IMR-90 (cell line): ENCODE data around the gene SLC4A4. TPM values are rescaled to one million over a fixed set of nuclear protein-coding genes. Genes with fewer than 3 reads are reported as not detected.

Experiments used
- ATAC-seq: fragments of 200-7000 bp; cut with Tn5 transposase; 2 replicates; pipeline ENCODE4 v1.9.1; 2020; ENCODE audit warnings: low read depth, mild to moderate bottlenecking, moderate library complexity
- BruUV-seq: library from RNA; stranded (reverse); fragments of 400-500 nt; replicated peaks from 2 replicates; lab custom pipeline; 2021; lab: Mats Ljungman, UMichigan
- CTCF ChIA-PET: fragments of 300-600 bp; formaldehyde crosslinking; extraction: SDS; loops from one replicate; lab custom pipeline; 2021; ENCODE audit warnings: antibody characterized with exemption; lab: Yijun Ruan, JAX
- POLR2A ChIA-PET: fragments of 300-600 bp; sonication (Branson Sonifier 250); formaldehyde crosslinking; loops from one replicate; lab custom pipeline; 2022; ENCODE audit warnings: antibody characterized with exemption; ENCODE audit not compliant: unreplicated experiment; lab: Charles Lee
- DNase-seq: peaks from one replicate; pipeline ENCODE4 v3.0.0; 2013
- H2AFZ ChIP-seq: replicated peaks from 2 replicates; pipeline ENCODE3; 2013; ENCODE audit warnings: low read length, mild to moderate bottlenecking; ENCODE audit not compliant: poor library complexity
- H2AK5ac ChIP-seq: 2 replicates; pipeline ENCODE4 v1.6.1; 2013; ENCODE audit warnings: low read depth, low read length, inconsistent platforms
- H2AK9ac ChIP-seq: replicated peaks from 2 replicates; pipeline ENCODE3; 2013; ENCODE audit warnings: mild to moderate bottlenecking, low read depth, low read length, moderate library complexity; ENCODE audit not compliant: poor library complexity
- H2BK120ac ChIP-seq: 2 replicates; pipeline ENCODE4 v1.6.1; 2013; ENCODE audit warnings: low read depth, low read length, inconsistent platforms
- H2BK15ac ChIP-seq: 3 replicates; pipeline ENCODE4 v1.6.1; 2013; ENCODE audit warnings: low read depth, low read length, inconsistent platforms
- H2BK20ac ChIP-seq: 2 replicates; pipeline ENCODE4 v1.6.1; 2013; ENCODE audit warnings: low read depth, mild to moderate bottlenecking, inconsistent platforms, low read length, moderate library complexity
- H2BK5ac ChIP-seq: 2 replicates; pipeline ENCODE4 v1.6.1; 2013; ENCODE audit warnings: mild to moderate bottlenecking, low read depth, low read length, inconsistent platforms; ENCODE audit not compliant: poor library complexity, severe bottlenecking
- H3K14ac ChIP-seq: replicated peaks from 2 replicates; pipeline ENCODE4 v1.6.1; 2013; ENCODE audit warnings: low read depth, low read length, inconsistent platforms
- H3K18ac ChIP-seq: 2 replicates; pipeline ENCODE4 v1.6.1; 2013; ENCODE audit warnings: low read depth, low read length, control low read depth
- H3K23ac ChIP-seq: 2 replicates; pipeline ENCODE4 v1.6.1; 2013; ENCODE audit warnings: low read depth, low read length, inconsistent platforms
- H3K27ac ChIP-seq: 2 replicates; pipeline ENCODE4 v1.5.1; 2013; ENCODE audit warnings: mild to moderate bottlenecking, control low read depth, low read length; ENCODE audit not compliant: insufficient read depth
- H3K27me3 ChIP-seq: 2 replicates; pipeline ENCODE4 v1.6.1; 2013; ENCODE audit warnings: low read length; ENCODE audit not compliant: control insufficient read depth, insufficient read depth
- H3K36me3 ChIP-seq: 2 replicates; pipeline ENCODE4 v1.6.1; 2013; ENCODE audit warnings: low read length, mixed read lengths; ENCODE audit not compliant: control insufficient read depth, insufficient read depth
- H3K4ac ChIP-seq: 2 replicates; pipeline ENCODE4 v1.6.1; 2013; ENCODE audit warnings: low read depth, low read length, inconsistent platforms
- H3K4me1 ChIP-seq: 2 replicates; pipeline ENCODE4 v1.6.1; 2013; ENCODE audit warnings: low read length, mixed read lengths; ENCODE audit not compliant: control insufficient read depth, insufficient read depth
- H3K4me2 ChIP-seq: 2 replicates; pipeline ENCODE4 v1.6.1; 2013; ENCODE audit warnings: low read depth, mild to moderate bottlenecking, control low read depth, low read length, moderate library complexity
- H3K4me3 ChIP-seq: 2 replicates; pipeline ENCODE4 v1.5.1; 2013; ENCODE audit warnings: low read depth, mild to moderate bottlenecking, control low read depth, low read length, moderate library complexity; ENCODE audit not compliant: insufficient read depth
- H3K56ac ChIP-seq: 2 replicates; pipeline ENCODE4 v1.6.1; 2013; ENCODE audit warnings: low read length, inconsistent platforms; ENCODE audit not compliant: insufficient read depth; ENCODE audit errors: extremely low read depth
- H3K79me1 ChIP-seq, 2 experiments: 2 replicates each; pipeline ENCODE4 v1.6.1; 2013; ENCODE audit warnings: low read length in 2 of 2, inconsistent platforms in 1 of 2, low read depth in 1 of 2
- H3K9ac ChIP-seq: 2 replicates; pipeline ENCODE4 v1.6.1; 2013; ENCODE audit warnings: low read depth, low read length, control low read depth
- H3K9me1 ChIP-seq: 2 replicates; pipeline ENCODE4 v1.6.1; 2013; ENCODE audit warnings: low read length, inconsistent platforms; ENCODE audit not compliant: insufficient read depth
- H3K9me3 ChIP-seq: 2 replicates; pipeline ENCODE4 v1.6.1; 2013; ENCODE audit warnings: low read length; ENCODE audit not compliant: control insufficient read depth, insufficient read depth
- H4K20me1 ChIP-seq: 2 replicates; pipeline ENCODE4 v1.6.1; 2013; ENCODE audit warnings: low read length, inconsistent platforms; ENCODE audit not compliant: insufficient read depth
- H4K5ac ChIP-seq: 2 replicates; pipeline ENCODE4 v1.6.1; 2013; ENCODE audit warnings: mild to moderate bottlenecking, low read depth, low read length, control low read depth
- H4K8ac ChIP-seq, 2 experiments: 2 replicates each; pipeline ENCODE4 v1.6.1; 2013; ENCODE audit warnings: low read depth in 2 of 2, low read length in 2 of 2, control low read depth in 1 of 2, inconsistent platforms in 1 of 2
- H4K91ac ChIP-seq: 2 replicates; pipeline ENCODE4 v1.6.1; 2013; ENCODE audit warnings: low read depth, low read length, inconsistent platforms; ENCODE audit not compliant: insufficient read depth
- CEBPB ChIP-seq: IDR thresholded peaks from 2 replicates; pipeline ENCODE4 v1.6.1; 2012; ENCODE audit warnings: low read depth, low read length, improper control_type of control experiment
- CHD1 ChIP-seq: IDR thresholded peaks from 2 replicates; pipeline ENCODE4 v1.6.1; 2012; ENCODE audit warnings: low read depth, low read length, improper control_type of control experiment
- ELK1 ChIP-seq: fragments of 150-350 bp; IDR thresholded peaks from 2 replicates; pipeline ENCODE4 v1.6.1; 2016; ENCODE audit warnings: low read depth, mild to moderate bottlenecking, low read length, moderate library complexity, borderline replicate concordance
- FOS ChIP-seq: fragments of 150-350 bp; IDR thresholded peaks from 2 replicates; pipeline ENCODE4 v1.6.1; 2016; ENCODE audit warnings: low read depth, low read length
- POLR2A ChIP-seq: IDR thresholded peaks from 2 replicates; pipeline ENCODE4 v1.6.1; 2012; ENCODE audit warnings: mild to moderate bottlenecking, low read depth, low read length
- RFX5 ChIP-seq: IDR thresholded peaks from 2 replicates; pipeline ENCODE4 v1.8.0; 2012; ENCODE audit warnings: low read depth, mild to moderate bottlenecking, low read length, moderate library complexity
- SMC3 ChIP-seq: fragments of 150-350 bp; IDR thresholded peaks from 2 replicates; pipeline ENCODE4 v1.6.1; 2016; ENCODE audit warnings: low read depth, mild to moderate bottlenecking, antibody characterized with exemption, low read length, moderate library complexity
- WGBS, 2 experiments: methylation state at CpG; one replicate each; pipeline versions ENCODE4 v1.1.5 to v1.1.7; 2013; ENCODE audit warnings: missing lambda C conversion rate in 2 of 2; ENCODE audit not compliant: insufficient read length in 1 of 2; ENCODE audit errors: extremely low coverage in 2 of 2; 5-methylcytosine and 5-hydroxymethylcytosine counted together
- dilution Hi-C: fragments of 300-500 bp; cut with HindIII; formaldehyde crosslinking; loops from one replicate; pipeline ENCODE4 v1.14.3; 2018; ENCODE audit warnings: low sequenced_read_pairs; ENCODE audit not compliant: unreplicated experiment
- in situ Hi-C: fragments of 300-500 bp; cut with MboI; formaldehyde crosslinking; loops from 3 replicates; pipeline ENCODE4 v1.14.3; 2019; ENCODE audit warnings: low sequenced_read_pairs, inconsistent platforms, mixed read lengths
- intact Hi-C: fragments of 100-400 bp; cut with micrococcal nuclease; formaldehyde crosslinking; loops from 2 replicates; pipeline ENCODE4 v1.10.0; 2022
- polyA plus RNA-seq, 3 experiments: library from polyadenylated mRNA; depleted of rRNA; stranded (reverse); fragments of >200 nt; gene quantifications; 2 replicates each; pipeline ENCODE4 v1.2.3, GENCODE V29; 2012; ENCODE audit warnings: low replicate concordance in 1 of 3
- total RNA-seq: library from RNA; depleted of rRNA; stranded (reverse); fragments of >200 nt; gene quantifications from 2 replicates; pipeline ENCODE4 v1.2.3, GENCODE V29; 2012
- TF ChIP-seq, protein P1 (sequence below): conservative IDR thresholded peaks from 2 replicates; pipeline ENCODE4 v1.5.1; 2012; ENCODE audit warnings: mild to moderate bottlenecking, low read depth, low read length, improper control_type of control experiment

The SLC4A4 gene
- total and polyA plus RNA-seq, 2 of the 4 experiments (the other 2 are of a cell fraction): 5.6 to 16.8 TPM

DNA sequence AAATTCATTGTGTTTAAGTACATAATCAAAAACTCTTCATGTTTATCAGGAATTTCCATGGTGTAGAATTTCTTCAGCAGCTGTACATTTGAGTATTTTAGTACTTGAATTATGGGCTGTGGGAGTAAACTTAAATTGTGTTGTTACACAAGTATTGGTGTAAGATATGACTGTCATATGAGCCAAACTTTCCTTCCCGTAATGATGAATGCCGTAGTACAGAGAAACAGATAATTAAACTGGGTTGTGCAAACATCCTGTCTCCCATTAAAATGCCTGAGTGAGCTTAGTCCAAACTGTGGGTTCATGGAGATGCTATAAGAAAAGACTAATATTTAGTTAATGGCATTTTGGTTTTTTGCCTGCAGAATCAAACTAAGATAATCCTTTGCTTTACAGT lies 159.2 kb downstream of the SLC4A4 start:
- H2BK120ac ChIP-seq: no peak overlapping the region

More for the DNA sequence above, 159.2 kb downstream of the SLC4A4 start:
- 15% methylated on average over 2 of the region's 2 CpGs; no CpG with 5 or more reads in 1 of the 2 experiments for WGBS, 2 experiments
- Histone ChIP-seq H4K8ac (no peak overlapping the region), H4K91ac (no peak overlapping the region), H3K79me1 (peaks cover 0 to 16% of the 10 kb centered on the region in 2 experiments; a peak in 1 of 4 replicates), H3K9me3 (no peaks in the 10 kb centered on the region), H3K36me3 (peaks cover 9% of the 10 kb centered on the region), H3K9ac (no peak overlapping the region), H3K18ac (no peak overlapping the region), H2BK15ac (no peak overlapping the region), H3K4me2 (no peak overlapping the region), H3K4ac (no peak overlapping the region), H3K4me3 (no peak overlapping the region), H2BK5ac (peak overlapping the region; percentile 3), H4K5ac (no peak overlapping the region), H2AFZ (no peak overlapping the region), H3K27ac (no peak overlapping the region; the same call in 1 of the 2 replicates), H3K56ac (no peak overlapping the region), H3K27me3 (no peaks in the 10 kb centered on the region), H2AK5ac (no peak overlapping the region), H3K9me1 (no peaks in the 10 kb centered on the region; the same call in none of the 2 replicates), H2BK20ac (no peak overlapping the region), H2AK9ac (no peak overlapping the region), H3K4me1 (peaks cover 3% of the 10 kb centered on the region; the same call in 1 of the 2 replicates), H3K14ac (no peak overlapping the region), H4K20me1 (no peaks in the 10 kb centered on the region), H3K23ac (no peak overlapping the region)
- CTCF ChIA-PET: interaction anchor here (0.8 kb wide), 1 partner anchor 16 kb away, joined by 3 read pairs; no protein-coding TSS in a partner anchor
- DNase-seq (peak; percentile 69), ATAC-seq (peak; percentile 81)
- in situ Hi-C loops: no loop called here
- TF ChIP-seq POLR2A (no peak), CHD1 (no peak), CEBPB (peak; percentile 33; the same call in 1 of the 2 replicates), FOS (no peak), SMC3 (no peak), RFX5 (no peak), ELK1 (no peak)
- TF ChIP-seq, protein P1, sequence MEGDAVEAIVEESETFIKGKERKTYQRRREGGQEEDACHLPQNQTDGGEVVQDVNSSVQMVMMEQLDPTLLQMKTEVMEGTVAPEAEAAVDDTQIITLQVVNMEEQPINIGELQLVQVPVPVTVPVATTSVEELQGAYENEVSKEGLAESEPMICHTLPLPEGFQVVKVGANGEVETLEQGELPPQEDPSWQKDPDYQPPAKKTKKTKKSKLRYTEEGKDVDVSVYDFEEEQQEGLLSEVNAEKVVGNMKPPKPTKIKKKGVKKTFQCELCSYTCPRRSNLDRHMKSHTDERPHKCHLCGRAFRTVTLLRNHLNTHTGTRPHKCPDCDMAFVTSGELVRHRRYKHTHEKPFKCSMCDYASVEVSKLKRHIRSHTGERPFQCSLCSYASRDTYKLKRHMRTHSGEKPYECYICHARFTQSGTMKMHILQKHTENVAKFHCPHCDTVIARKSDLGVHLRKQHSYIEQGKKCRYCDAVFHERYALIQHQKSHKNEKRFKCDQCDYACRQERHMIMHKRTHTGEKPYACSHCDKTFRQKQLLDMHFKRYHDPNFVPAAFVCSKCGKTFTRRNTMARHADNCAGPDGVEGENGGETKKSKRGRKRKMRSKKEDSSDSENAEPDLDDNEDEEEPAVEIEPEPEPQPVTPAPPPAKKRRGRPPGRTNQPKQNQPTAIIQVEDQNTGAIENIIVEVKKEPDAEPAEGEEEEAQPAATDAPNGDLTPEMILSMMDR: no peak
- dilution Hi-C loops: no loop called here
- BruUV-seq: no TSS peak
- POLR2A ChIA-PET: interaction anchor here (0.5 kb wide), 1 partner anchor 56 kb away, joined by 19 read pairs; no protein-coding TSS in a partner anchor
- intact Hi-C loops: no loop called here
